HG02870 (cell line): ENCODE measurements around the gene KPTN.
A peak's percentile ranks its signal among the peaks of the same experiment; 100 is the strongest.

ENCODE experiments used
- ATAC-seq: cut with Tn5 transposase; IDR thresholded peaks from one replicate; pipeline ENCODE4 v1.9.1; 2021; ENCODE audit warnings: mild to moderate bottlenecking, moderate library complexity; ENCODE audit not compliant: unreplicated experiment

The KPTN gene

GRCh38 chr19:47437500-47437899, 46.5 kb downstream of the KPTN start:
- no peak for ATAC-seq

GRCh38 chr19:47436712-47437401, 47.2 kb downstream of the KPTN start:
- peak; percentile 48 for ATAC-seq

- no peak for ATAC-seq
Observed at GRCh38 chr19:47435883-47436417, 48.1 kb downstream of the KPTN start.

GRCh38 chr19:47435196-47435595, 48.8 kb downstream of the KPTN start:
- ATAC-seq: no peak

- ATAC-seq: no peak
Observed at GRCh38 chr19:47434088-47434487, 49.9 kb downstream of the KPTN start.

GRCh38 chr19:47433121-47433520, 50.9 kb downstream of the KPTN start:
- no peak for ATAC-seq

- no peak for ATAC-seq
Observed at GRCh38 chr19:47432499-47432898, 51.5 kb downstream of the KPTN start.

- no peak for ATAC-seq
Observed at GRCh38 chr19:47432091-47432490, 51.9 kb downstream of the KPTN start.

GRCh38 chr19:47430041-47430802, 53.8 kb downstream of the KPTN start:
- no peak for ATAC-seq

GRCh38 chr19:47429140-47429793, 54.8 kb downstream of the KPTN start:
- no peak for ATAC-seq

GRCh38 chr19:47428177-47428894, 55.7 kb downstream of the KPTN start:
- ATAC-seq: no peak

- no peak for ATAC-seq
Observed at GRCh38 chr19:47427241-47428176, 56.5 kb downstream of the KPTN start.
